ENCODE data around the gene ZFAND3. TPM values are rescaled to one million over a fixed set of nuclear protein-coding genes. Genes with fewer than 3 reads are reported as not detected.

The ZFAND3 gene
- total and polyA plus RNA-seq, 10 of the 15 experiments (the other 5 are each of a cell fraction or from before 2014, with no cell fraction given), result 0.90 to 34.4 (median 16.3) TPM

- TF ChIP-seq E2F4 (IDR thresholded peaks at IDR 0.05; ENCODE audit: low read depth, low read length) (no peak), TAF1 (IDR thresholded peaks at IDR 0.05; ENCODE audit: borderline replicate concordance, low read depth, low read length) (no peak)
These were observed 372.5 kb downstream of the ZFAND3 start (continued) for GRCh38 chr6:38192011-38192410.

- TF ChIP-seq HCFC1 (IDR thresholded peaks at IDR 0.05; ENCODE audit: low read length), result no peak
- Histone ChIP-seq H2AFZ (ENCODE audit: control insufficient read depth, low read depth, low read length) (no peak overlapping the region), H3K27me3 (replicated peaks in 1 of 2; ENCODE audit: control insufficient read depth in 2 of 2, insufficient read depth in 2 of 2, low read length in 1 of 2) (no peaks in the 10 kb centered on the region), H3K9me3 (replicated peaks; ENCODE audit: control insufficient read depth, insufficient read depth, low read length) (no peaks in the 10 kb centered on the region), H3K27ac (ENCODE audit: control insufficient read depth, insufficient read depth) (no peak overlapping the region), H4K20me1 (ENCODE audit: control insufficient read depth, insufficient read depth) (no peaks in the 10 kb centered on the region), H3K4me3 (no peak overlapping the region), H3K4me2 (ENCODE audit: control insufficient read depth, insufficient read depth) (no peak overlapping the region), H3K36me3 (ENCODE audit: control insufficient read depth in 2 of 2, insufficient read depth in 2 of 2, low read length in 1 of 2) (no peaks in the 10 kb centered on the region; a peak in 1 of 4 replicates), H3K4me1 (ENCODE audit: control insufficient read depth, insufficient read depth, low read length) (no peaks in the 10 kb centered on the region), H3K9ac (ENCODE audit: control insufficient read depth, insufficient read depth, low read length) (no peak overlapping the region), H3K79me2 (ENCODE audit: control insufficient read depth, insufficient read depth, low read length) (no peaks in the 10 kb centered on the region)
- no peak for FAIRE-seq
- ChIA-PET POLR2A (no interaction called here), SMC1A (ENCODE audit: uncharacterized antibody, unreplicated experiment) (interaction anchor here (0.6 kb wide), 1 partner anchor 956 kb away, joined by 3 read pairs; no protein-coding TSS in a partner anchor), RAD21 (ENCODE audit: unreplicated experiment) (no interaction called here), CTCF (no interaction called here)
- ATAC-seq, result no peak
- WGBS (ENCODE audit: insufficient coverage, insufficient replicate concordance, low lambda C conversion rate, missing lambda C conversion rate), result 80% methylated on average over 5 of the region's 5 CpGs
- BruUV-seq (replicated peaks), result no TSS peak
- in situ Hi-C loops (cut with MboI), result no loop called here
- no peak for DNase-seq (ENCODE audit: low read depth, low spot score)
- intact Hi-C loops (cut with micrococcal nuclease; ENCODE audit: unreplicated experiment), result no loop called here
These were observed 373.0 kb downstream of the ZFAND3 start for GRCh38 chr6:38192487-38192886.

- FAIRE-seq (no peak), DNase-seq (ENCODE audit: low read depth, low spot score) (no peak), ATAC-seq (no peak)
- no peak overlapping the region for H2AFZ ChIP-seq (ENCODE audit: control insufficient read depth, low read depth, low read length)
- H3K79me2 ChIP-seq (ENCODE audit: control insufficient read depth, insufficient read depth, low read length), result no peaks in the 10 kb centered on the region
- no peaks in the 10 kb centered on the region; a peak in 1 of 4 replicates for H3K36me3 ChIP-seq (ENCODE audit: control insufficient read depth in 2 of 2, insufficient read depth in 2 of 2, low read length in 1 of 2)
- H4K20me1 ChIP-seq (ENCODE audit: control insufficient read depth, insufficient read depth), result no peaks in the 10 kb centered on the region
- SMC1A ChIA-PET (ENCODE audit: uncharacterized antibody, unreplicated experiment), result interaction anchor here (0.6 to 1.1 kb wide), 2 partner anchors 45 to 957 kb away, joined by 3 read pairs; no protein-coding TSS in a partner anchor
- no peak overlapping the region for H3K27ac ChIP-seq (ENCODE audit: control insufficient read depth, insufficient read depth)
- 89% methylated on average over 7 of the region's 7 CpGs for whole genome bisulfite sequencing (ENCODE audit: insufficient coverage, insufficient replicate concordance, low lambda C conversion rate, missing lambda C conversion rate)
- H3K4me1 ChIP-seq (ENCODE audit: control insufficient read depth, insufficient read depth, low read length), result no peaks in the 10 kb centered on the region
- no peak overlapping the region for H3K4me3 ChIP-seq
- RAD21 ChIA-PET (ENCODE audit: unreplicated experiment), result no interaction called here
- no peak overlapping the region for H3K4me2 ChIP-seq (ENCODE audit: control insufficient read depth, insufficient read depth)
- POLR2A ChIA-PET, result no interaction called here
- intact Hi-C loops (cut with micrococcal nuclease; ENCODE audit: unreplicated experiment) (no loop called here), in situ Hi-C loops (cut with MboI) (no loop called here)
- no peaks in the 10 kb centered on the region for H3K27me3 ChIP-seq (replicated peaks in 1 of 2; ENCODE audit: control insufficient read depth in 2 of 2, insufficient read depth in 2 of 2, low read length in 1 of 2)
- no peak overlapping the region for H3K9ac ChIP-seq (ENCODE audit: control insufficient read depth, insufficient read depth, low read length)
- CTCF ChIA-PET, result no interaction called here
- no peaks in the 10 kb centered on the region for H3K9me3 ChIP-seq (replicated peaks; ENCODE audit: control insufficient read depth, insufficient read depth, low read length)
- BruUV-seq (replicated peaks), result no TSS peak
- TF ChIP-seq TCF12 (IDR thresholded peaks at IDR 0.05; ENCODE audit: low read depth, low read length) (no peak), CEBPB (IDR thresholded peaks at IDR 0.05; ENCODE audit: borderline replicate concordance in 1 of 2, low read depth in 2 of 2, low read length in 2 of 2) (no peak), REST (IDR thresholded peaks at IDR 0.05; ENCODE audit: low read depth, low read length) (no peak), PML (IDR thresholded peaks at IDR 0.05; ENCODE audit: low read length) (no peak), RUNX3 (IDR thresholded peaks at IDR 0.05; ENCODE audit: low read length) (no peak), SMARCA5 (IDR thresholded peaks at IDR 0.05) (no peak), SIN3A (IDR thresholded peaks at IDR 0.05; ENCODE audit: low read depth, low read length) (no peak), CREM (IDR thresholded peaks at IDR 0.05; ENCODE audit: low read depth) (no peak), CBX5 (IDR thresholded peaks at IDR 0.05; ENCODE audit: low read depth) (no peak), NRF1 (conservative IDR thresholded peaks at IDR 0.05; ENCODE audit: low read depth, low read length) (no peak), MYB (IDR thresholded peaks at IDR 0.05; ENCODE audit: borderline replicate concordance, low read depth, low read length) (no peak)
These were observed 373.5 kb downstream of the ZFAND3 start for GRCh38 chr6:38193051-38193450.
